Lung (tissue), 12 donors: ENCODE data around the gene CDYL. TPM values are rescaled to one million over a fixed set of nuclear protein-coding genes. Genes with fewer than 3 reads are reported as not detected.

ENCODE experiments used
- ATAC-seq: fragments of 200-7000 bp; cut with Tn5 transposase; one replicate; pipeline ENCODE4 v1.9.1; 2020; ENCODE audit warnings: moderate number of reproducible peaks; ENCODE audit not compliant: insufficient read depth, low FRiP score
- DNase-seq, 3 donors: peaks; one replicate each; pipeline ENCODE4 v3.0.0-alpha.2; 2013 to 2017
- H3K27ac ChIP-seq, 2 donors: one replicate each; pipeline ENCODE4 v1.5.1; 2013; ENCODE audit warnings: mild to moderate bottlenecking in 2 of 2, moderate library complexity in 2 of 2, control low read depth in 1 of 2, inconsistent platforms in 1 of 2, low read depth in 1 of 2, low read length in 1 of 2
- H3K27me3 ChIP-seq, 3 donors: one replicate each; pipeline ENCODE4 v1.5.1; 2013; ENCODE audit warnings: low read length in 2 of 3; ENCODE audit not compliant: control insufficient read depth in 3 of 3, insufficient read depth in 3 of 3
- H3K36me3 ChIP-seq, 4 donors: one replicate each; pipeline ENCODE4 v1.5.1; 2013; ENCODE audit warnings: low read length in 4 of 4, mild to moderate bottlenecking in 1 of 4, moderate library complexity in 1 of 4; ENCODE audit not compliant: control insufficient read depth in 4 of 4, insufficient read depth in 4 of 4
- H3K4me1 ChIP-seq, 5 donors: one replicate each; pipeline ENCODE4 v1.5.1; 2013; ENCODE audit warnings: low read length in 5 of 5, mild to moderate bottlenecking in 2 of 5, moderate library complexity in 1 of 5; ENCODE audit not compliant: control insufficient read depth in 5 of 5, insufficient read depth in 5 of 5
- H3K4me3 ChIP-seq: one replicate; pipeline ENCODE4 v1.5.1; 2013; ENCODE audit warnings: mild to moderate bottlenecking, control low read depth, moderate library complexity
- H3K9ac ChIP-seq, 2 donors: one replicate each; pipeline ENCODE4 v1.5.1; 2013; ENCODE audit warnings: low read length in 2 of 2, control low read depth in 1 of 2; ENCODE audit not compliant: insufficient read depth in 1 of 2
- H3K9me3 ChIP-seq, 4 donors: one replicate each; pipeline ENCODE4 v1.5.1; 2013; ENCODE audit warnings: low read length in 3 of 4, mild to moderate bottlenecking in 1 of 4, moderate library complexity in 1 of 4; ENCODE audit not compliant: control insufficient read depth in 4 of 4, insufficient read depth in 3 of 4
- CTCF ChIP-seq: IDR thresholded peaks from 2 replicates; pipeline ENCODE4 v1.5.1; 2012; ENCODE audit warnings: mild to moderate bottlenecking; ENCODE audit errors: control extremely low read depth, extremely low read depth
- WGBS, 2 donors: extraction: QIAGEN DNeasy Blood & Tissue Kit; methylation state at CpG; one replicate each; pipeline ENCODE4 v1.1.7; 2013; 5-methylcytosine and 5-hydroxymethylcytosine counted together
- polyA plus RNA-seq, 2 donors: library from polyadenylated mRNA; stranded (reverse); fragments of 200-250 nt; gene quantifications; one replicate each; pipeline ENCODE4 v1.2.1, GENCODE V29; 2013
- total RNA-seq, 2 donors: library from RNA; depleted of rRNA in 1 of 2; stranded (reverse); fragments of >200 nt in 1 of 2; gene quantifications; one replicate each; pipeline ENCODE4 v1.2.1, GENCODE V29; 2014 to 2021
- donor health status: control.
- donor health status: control.
- donor health status: Bipolar disorder and iron deficiency.
- donor health status: healthy.
- donor health status: DM: yes; HTN: yes; CAD: no.

CDYL gene
- total and polyA plus RNA-seq, 4 donors, result 5.8 to 51.6 (median 20.9) TPM

DNA sequence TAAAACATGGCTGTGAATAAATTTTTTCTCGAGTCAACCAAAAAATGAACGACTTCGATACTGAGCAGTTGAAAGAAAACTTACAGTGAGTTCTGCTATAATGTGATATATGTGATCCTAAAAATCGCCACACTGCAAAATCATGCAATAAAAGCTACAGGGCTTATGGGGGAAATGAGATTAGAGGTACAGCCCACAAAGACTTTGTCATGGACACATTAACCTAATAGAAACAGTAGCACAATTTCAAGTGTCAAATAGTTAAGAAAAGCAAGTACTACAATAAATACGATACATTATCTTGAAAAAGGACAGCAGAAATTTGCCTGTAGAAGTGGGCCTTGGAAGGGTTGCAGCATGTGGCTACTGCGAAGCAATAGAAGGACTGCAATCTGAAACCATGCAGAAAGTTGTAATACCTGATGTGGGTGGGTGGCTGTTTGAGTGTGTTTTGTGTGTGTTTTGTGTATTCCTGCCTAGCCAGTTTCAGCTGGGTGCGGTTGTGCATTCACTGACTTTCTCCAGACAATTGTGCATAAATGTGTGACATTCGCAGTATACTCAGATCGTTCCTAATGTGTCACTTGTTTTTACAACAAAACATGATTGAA, 148.6 kb downstream of the CDYL start:
- DNase-seq (peak; percentile 36 to 77 (median 47)), ATAC-seq (no peak)
- Histone ChIP-seq H3K27ac (no peak overlapping the region), H3K9ac (no peak overlapping the region), H3K36me3 (no peaks in the 10 kb centered on the region), H3K4me1 (peaks cover 0 to 6% (median 0%) of the 10 kb centered on the region in 5 donors), H3K27me3 (no peaks in the 10 kb centered on the region), H3K4me3 (no peak overlapping the region), H3K9me3 (no peaks in the 10 kb centered on the region)
- 76 to 79% methylated on average over 9 of the region's 9 CpGs for WGBS, 2 donors
- TF ChIP-seq CTCF, result no peak

DNA sequence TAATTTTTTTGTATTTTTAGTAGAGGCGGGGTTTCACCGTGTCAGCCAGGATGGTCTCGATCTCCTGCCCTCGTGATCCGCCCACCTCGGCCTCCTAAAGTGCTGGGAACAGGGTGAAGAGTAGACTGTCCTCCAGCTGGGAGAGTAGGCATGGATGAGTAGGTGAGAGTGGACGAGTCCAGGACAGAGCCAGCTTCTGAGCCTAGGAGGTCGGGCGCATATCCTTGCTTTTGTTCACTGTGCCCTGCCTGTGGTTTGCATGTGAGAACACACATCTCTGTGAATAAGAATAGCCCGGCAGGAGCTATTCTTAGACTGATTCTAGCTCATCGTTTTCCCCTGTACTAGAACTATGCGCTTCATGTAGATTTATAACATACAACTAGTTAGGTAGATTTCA, 149.4 kb downstream of the CDYL start:
- Histone ChIP-seq H3K27ac (no peak overlapping the region), H3K9me3 (no peaks in the 10 kb centered on the region), H3K9ac (no peak overlapping the region), H3K4me1 (peaks cover 0 to 8% (median 0%) of the 10 kb centered on the region in 5 donors), H3K4me3 (no peak overlapping the region), H3K27me3 (no peaks in the 10 kb centered on the region), H3K36me3 (no peaks in the 10 kb centered on the region)
- no peak for TF ChIP-seq CTCF
- ATAC-seq (no peak), DNase-seq (no peak)
- 90 to 92% methylated on average over 12 of the region's 12 CpGs for WGBS, 2 donors

- Histone ChIP-seq H3K27me3 (no peaks in the 10 kb centered on the region), H3K36me3 (no peaks in the 10 kb centered on the region), H3K9ac (no peak overlapping the region), H3K4me3 (no peak overlapping the region), H3K9me3 (no peaks in the 10 kb centered on the region), H3K27ac (no peak overlapping the region), H3K4me1 (peaks cover 0 to 17% (median 3%) of the 10 kb centered on the region in 5 donors)
- no peak for TF ChIP-seq CTCF
- ATAC-seq (no peak), DNase-seq (no peak)
- 72 to 77% methylated on average over 3 of the region's 3 CpGs for WGBS, 2 donors
Observed at GRCh38 chr6:4928426-4928825, 152.2 kb downstream of the CDYL start.
